Right lobe of liver (tissue), 4 donors: ENCODE results near the gene CAMK2N1.

ENCODE experiments used
- POLR2A ChIP-seq: fragments of 450-650 bp; IDR thresholded peaks from one replicate; pipeline ENCODE4 v1.6.1; 2017; ENCODE audit warnings: antibody characterized with exemption, mild to moderate bottlenecking
- TF ChIP-seq, protein P1 (sequence below), 4 donors: fragments of 200-600 bp in 3 of 4; fragments of 450-650 bp in 1 of 4; IDR thresholded peaks; one replicate each; pipeline versions ENCODE4 v1.5.1 to v1.8.0; 2016 to 2022; ENCODE audit warnings: antibody characterized with exemption in 4 of 4, mild to moderate bottlenecking in 2 of 4
- donor health status: DM: no; HTN: no; CAD: no.
- donor health status: DM: no; HTN: no; CAD: no.
- donor health status: DM: no; HTN: yes; CAD: no.

DNA sequence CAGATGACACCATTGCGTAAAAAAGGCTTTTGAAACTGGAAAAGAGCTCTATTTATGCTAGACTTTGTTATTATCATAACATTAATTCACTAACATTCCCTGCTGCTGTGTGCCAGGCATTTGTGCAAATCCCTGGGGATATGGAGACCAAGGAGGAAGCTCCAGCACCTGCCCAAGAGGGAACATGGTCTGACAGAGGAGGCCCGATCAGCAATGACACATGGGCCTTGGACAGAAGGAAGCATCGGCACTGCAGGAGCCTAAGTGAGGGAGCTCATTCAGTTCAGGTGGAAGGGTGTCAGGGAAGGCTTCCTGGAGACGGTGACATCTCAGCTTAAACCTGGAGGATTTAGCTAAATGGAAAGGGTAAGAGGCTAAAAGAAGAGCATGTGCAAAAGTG lies 13.9 kb downstream of the CAMK2N1 start:
- TF ChIP-seq, protein P1, sequence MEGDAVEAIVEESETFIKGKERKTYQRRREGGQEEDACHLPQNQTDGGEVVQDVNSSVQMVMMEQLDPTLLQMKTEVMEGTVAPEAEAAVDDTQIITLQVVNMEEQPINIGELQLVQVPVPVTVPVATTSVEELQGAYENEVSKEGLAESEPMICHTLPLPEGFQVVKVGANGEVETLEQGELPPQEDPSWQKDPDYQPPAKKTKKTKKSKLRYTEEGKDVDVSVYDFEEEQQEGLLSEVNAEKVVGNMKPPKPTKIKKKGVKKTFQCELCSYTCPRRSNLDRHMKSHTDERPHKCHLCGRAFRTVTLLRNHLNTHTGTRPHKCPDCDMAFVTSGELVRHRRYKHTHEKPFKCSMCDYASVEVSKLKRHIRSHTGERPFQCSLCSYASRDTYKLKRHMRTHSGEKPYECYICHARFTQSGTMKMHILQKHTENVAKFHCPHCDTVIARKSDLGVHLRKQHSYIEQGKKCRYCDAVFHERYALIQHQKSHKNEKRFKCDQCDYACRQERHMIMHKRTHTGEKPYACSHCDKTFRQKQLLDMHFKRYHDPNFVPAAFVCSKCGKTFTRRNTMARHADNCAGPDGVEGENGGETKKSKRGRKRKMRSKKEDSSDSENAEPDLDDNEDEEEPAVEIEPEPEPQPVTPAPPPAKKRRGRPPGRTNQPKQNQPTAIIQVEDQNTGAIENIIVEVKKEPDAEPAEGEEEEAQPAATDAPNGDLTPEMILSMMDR (IDR thresholded peaks at IDR 0.05) = no peak
- TF ChIP-seq POLR2A = no peak
